T-helper 1 cell (primary cell): ENCODE measurements around the gene SRPK2.
"Not testable (repeated sequence)": the region's sequence is repeated elsewhere in the genome, so short reads cannot be mapped to it uniquely, and the experiment has no call there.

Experiments
- DNase-seq, 5 donors: peaks; one replicate each; pipeline ENCODE4 v3.0.0-alpha.2; 2012 to 2020

Gene SRPK2

DNA sequence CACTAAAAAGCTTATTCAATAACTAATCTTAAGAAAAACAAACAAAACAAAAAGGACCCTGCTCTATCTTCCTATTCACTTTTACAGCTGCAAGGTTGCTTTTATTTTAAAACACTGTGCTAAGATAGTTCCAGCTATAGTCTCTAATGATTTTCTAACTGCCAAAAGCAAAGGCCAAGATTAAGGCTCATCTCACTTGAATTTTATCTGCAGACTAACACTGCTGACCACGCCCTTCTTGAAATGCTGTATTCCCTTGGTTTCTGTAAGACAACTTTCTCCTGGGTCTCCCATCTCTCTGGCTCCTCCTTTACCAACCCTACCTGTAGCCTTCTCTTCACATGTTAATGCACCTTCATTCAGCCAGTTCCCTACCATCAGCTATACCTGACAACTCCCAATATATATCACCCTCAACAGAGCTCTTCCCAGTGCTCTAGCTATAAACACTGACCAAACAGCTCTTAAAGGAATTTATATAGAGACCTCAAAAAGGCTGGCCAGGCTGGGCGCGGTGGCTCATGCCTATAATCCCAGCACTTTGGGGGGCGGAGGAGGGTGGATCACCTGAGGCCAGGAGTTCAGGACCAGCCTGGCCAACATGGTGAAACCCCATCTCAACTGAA, 11.7 kb downstream of the SRPK2 start:
- DNase-seq = no peak

DNA sequence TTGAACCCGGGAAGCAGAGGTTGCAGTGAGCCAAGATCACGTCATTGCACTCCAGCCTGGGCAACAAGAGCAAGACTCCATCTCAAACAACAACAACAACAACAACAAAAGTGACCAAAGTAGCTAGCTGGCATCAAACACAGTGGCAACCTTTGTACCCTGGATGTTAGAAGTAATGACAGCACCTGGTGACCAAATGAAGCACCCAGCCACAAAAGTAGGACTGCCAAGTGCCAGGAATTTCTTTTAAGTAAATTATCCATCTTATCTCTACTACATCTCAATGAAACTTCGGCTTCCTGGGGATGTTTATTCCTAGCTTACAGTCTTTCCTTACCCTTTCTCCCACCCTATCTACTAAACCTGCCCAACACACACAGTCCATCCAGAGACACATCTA, 18.8 kb downstream of the SRPK2 start:
- DNase-seq = no peak

DNA sequence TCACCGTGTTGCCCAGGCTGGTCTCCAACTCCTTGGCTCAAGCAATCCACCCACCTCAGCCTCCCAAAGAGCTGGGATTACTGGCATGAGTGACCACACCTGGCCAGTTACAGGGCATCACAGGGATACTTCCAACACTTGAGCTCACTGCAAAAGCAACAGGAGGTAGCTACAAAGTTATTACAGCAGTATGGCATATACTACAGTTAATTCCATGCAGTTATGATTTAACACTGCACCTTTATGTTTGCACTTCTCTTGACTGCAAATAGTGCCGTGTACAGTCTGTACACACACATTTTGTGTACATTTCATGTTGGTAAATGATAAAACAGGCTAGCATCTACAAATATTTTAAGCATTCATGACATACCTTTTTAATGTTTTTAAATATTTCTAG, 21.3 kb downstream of the SRPK2 start:
- no peak for DNase-seq

DNA sequence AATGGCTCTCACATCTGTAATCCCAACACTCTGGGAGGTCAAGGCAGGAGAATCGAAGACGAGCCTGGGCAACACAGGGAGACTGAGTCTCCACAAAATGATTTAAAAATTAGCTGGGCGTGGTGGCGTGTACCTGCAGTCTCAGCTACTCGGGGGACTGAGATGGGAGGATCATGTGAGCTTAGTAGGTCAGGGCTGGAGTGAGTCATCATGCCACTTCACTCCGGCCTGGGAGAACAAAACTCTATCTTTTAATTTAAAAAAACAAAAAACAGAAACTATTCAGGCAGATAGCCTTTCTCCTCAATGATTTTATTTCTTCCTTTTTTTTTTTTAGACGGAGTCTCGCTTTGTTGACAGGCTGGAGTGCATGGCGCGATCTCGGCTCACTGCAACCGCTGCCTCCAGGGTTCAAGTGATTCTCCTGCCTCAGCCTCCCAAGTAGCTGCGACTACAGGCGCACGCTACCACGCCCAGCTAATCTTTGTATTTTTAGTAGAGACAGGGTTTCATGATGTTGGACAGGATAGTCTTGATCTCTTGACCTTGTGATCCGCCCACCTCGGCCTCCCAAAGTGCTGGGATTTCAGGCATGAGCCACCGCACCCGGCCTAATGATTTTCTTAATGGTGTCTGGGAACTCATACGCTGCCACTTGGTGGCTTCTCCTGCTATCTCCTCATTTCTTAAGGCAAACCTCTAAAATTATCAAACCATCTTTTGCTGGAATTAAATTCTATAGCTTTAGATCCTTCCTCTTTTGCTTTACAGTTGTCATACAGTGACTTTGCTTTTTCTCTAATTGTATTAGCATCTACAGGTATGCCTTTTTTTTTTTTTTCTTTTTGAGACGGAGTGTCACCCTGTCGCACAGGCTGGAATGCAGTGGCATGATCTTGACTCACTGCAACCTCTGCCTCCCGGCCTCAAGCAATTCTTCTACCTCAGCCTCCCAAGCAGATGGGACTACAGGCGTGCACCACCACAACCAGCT, 22.9 kb downstream of the SRPK2 start:
- no peak for DNase-seq

DNA sequence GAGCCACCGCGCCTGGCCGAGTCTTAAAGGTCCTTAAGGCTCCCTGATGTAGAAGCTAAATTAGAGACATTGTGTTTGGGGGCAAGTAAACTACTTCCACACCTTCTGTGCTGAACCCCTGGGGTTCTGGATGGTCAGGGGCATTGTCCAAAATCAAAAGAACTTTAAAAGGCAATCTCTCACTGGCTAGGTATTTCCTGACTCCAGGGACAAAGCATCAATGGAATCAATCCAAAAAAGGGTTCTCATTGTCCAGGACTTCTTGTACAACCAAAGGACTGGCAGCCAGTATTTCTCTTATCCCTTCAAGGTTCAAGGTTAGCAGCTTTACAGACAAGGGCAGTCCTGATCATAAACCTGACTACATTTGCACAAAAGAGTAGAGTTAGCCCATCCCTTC, 24.0 kb downstream of the SRPK2 start:
- DNase-seq = no peak

DNA sequence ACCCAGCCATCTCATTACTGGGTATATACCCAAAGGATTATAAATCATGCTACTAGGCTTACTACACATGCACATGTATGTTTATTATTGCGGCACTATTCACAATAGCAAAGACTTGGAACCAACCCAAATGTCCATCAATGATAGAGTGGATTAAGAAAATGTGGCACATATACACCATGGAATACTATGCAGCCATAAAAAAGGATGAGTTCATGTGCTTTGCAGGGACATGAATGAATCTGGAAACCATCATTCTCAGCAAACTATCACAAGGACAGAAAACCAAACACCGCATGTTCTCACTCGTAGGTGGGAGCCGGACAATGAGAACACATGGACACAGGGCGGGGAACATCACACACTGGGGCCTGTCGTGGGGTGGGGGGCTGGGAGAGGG, 25.1 kb downstream of the SRPK2 start:
- not testable (repeated sequence) for DNase-seq

DNA sequence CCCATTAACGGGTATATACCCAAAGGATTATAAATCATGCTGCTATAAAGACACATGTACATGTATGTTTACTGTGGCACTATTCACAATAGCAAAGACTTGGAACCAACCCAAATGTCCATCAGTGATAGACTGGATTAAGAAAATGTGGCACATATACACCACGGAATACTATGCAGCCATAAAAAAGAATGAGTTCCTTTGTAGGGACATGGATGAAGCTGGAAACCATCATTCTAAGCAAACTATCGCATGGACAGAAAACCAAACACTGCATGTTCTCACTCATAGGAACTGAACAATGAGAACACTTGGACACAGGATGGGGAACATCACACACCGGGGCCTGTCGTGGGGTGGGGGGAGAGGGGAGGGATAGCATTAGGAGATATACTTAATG, 26.0 kb downstream of the SRPK2 start:
- not testable (repeated sequence) for DNase-seq

DNA sequence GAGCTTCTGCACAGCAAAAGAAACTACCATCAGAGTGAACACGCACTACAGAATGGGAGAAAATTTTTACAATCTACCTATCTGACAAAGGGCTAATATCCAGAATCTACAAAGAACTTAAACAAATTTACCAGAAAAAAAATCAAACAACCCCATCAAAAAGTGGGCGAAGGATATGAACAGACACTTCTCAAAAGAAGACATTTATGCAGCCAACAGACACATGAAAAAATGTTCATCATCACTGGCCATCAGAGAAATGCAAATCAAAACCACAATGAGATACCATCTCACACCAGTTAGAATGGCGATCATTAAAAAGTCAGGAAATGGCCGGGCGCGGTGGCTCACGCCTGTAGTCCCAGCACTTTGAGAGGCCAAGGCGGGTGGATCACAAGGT, 26.7 kb downstream of the SRPK2 start:
- DNase-seq = not testable (repeated sequence)

GRCh38 chr7:105360149-105360548, 28.6 kb downstream of the SRPK2 start:
- not testable (repeated sequence) for DNase-seq

GRCh38 chr7:105355701-105356100, 33.0 kb downstream of the SRPK2 start:
- no peak for DNase-seq

- DNase-seq = no peak
Observed at GRCh38 chr7:105354383-105354782, 34.3 kb downstream of the SRPK2 start.

DNA sequence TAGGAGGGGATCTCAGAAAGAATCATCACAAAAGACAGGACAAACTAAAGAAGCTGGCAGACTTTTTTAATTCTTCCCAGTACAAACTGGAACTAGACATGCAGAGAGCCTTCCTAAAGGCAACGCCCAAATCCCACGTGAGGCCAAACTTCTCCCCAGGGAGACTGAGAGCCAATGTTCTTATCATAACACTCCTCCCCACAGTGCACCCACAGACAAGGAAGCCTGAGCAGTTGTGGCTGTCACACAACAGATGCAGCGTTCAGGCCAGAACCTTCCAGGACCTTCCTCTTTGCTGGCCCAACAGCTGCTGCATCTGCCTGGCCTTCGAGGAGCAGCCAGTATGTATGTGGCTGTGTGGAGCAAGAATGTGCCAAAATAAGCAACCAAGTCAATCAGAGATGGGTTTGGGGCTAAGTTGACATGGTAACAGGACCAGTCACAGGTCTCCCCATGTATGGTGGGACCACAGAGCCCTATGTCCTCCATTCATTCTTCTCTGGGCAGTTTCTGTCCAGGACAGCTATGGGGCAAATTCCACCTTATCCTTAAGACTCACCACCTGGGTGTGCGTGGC, 34.9 kb downstream of the SRPK2 start:
- no peak for DNase-seq

DNA sequence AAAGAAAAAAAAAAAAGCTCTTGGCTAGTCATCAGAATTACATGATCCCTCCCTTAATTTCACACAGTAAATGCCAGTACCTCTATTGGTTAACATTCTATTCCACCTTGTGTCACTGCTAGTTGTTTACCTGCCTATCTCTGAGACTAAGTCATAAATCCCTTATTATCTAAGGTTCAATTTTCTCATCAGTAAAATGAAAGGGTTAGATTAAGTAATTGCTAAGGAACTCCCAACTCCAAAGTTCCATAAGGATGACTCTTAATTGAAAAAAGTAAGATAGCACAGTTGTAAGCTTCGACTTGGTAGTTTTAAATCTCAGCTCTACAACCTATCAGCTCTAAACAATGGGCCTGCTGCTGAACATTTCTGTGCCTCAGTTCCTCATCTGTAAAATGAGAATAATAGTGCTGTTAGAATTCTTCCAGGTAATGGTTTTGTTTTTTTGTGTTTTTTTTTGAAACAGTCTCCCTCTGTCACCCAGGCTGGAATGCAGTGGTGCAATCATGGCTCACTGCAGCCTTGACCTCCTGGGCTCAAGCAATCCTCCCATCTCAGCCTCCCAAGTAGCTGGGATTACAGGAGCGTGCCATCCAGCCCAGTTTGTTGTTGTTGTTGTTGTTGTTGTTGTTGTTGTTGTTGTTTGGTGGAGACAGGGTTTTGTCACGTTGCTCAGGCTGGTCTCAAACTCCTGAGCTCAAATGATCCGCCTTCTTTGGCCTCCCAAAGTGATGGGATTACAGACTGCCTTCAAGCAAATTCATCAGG, 35.6 kb downstream of the SRPK2 start:
- no peak for DNase-seq

DNA sequence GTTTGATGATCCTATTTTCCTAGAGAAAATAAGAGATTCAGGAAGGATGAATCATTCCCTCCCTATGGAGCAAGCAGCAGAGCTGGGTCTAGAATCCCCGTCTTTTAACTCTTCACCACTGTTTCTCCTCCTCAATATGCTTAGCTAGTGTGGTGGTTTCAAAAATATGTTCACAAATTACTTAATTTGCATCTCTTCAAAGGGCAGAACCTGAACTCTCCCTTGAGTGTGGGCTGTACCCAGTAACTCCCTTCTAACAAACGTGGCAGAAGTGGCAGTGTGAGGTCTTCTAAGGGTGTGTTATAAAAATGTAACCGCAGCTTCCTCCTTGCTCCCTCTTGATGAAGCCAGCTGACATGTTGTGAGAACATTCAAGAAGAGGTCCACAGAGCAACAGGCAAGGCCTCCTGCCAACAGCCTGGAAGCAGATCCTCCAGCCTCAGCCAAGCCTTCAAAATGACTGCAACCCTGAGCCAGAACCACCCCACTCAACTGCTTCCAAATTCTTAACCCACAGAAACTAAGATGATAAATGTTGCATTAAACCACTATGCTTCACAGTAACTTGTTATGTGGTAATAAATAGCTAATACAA, 36.6 kb downstream of the SRPK2 start:
- DNase-seq = peak in 4 of 5 donors; percentile 32 to 90 (median 40)

DNA sequence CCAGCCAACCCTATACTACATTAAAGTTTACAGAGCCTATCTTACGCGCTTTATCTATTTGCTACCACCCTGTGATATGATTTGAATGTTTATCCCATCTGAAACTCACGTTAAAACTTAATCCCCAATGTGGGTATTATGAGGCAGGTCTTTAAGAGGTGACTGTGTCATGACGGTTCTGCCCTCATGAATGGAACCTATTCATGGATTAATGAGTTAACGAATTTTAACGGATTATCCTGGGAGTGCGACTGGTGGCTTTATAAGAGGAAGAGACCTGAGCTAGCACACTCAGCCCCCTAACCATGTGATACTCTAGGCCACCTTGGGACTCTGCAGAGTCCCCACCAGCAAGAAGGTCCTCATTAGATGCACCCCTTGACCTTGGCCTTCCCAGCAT, 37.8 kb downstream of the SRPK2 start:
- no peak for DNase-seq

DNA sequence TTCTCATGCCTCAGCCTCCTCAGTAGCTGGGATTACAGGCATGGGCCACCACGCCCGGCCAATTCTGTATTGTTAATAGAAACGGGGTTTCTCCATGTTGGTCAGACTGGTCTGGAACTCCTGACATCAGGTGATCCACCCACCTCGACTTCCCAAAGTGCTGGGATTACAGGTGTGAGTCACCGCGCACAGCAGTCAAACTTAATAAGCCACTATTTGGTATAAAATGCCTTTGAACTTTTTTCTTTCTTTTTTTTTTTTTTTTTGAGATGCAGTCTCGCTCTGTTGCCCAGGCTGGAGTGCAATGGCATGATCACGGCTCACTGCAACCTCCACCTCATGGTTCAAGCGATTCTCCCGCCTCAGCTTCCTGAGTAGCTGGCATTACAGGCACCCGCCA, 40.5 kb downstream of the SRPK2 start:
- DNase-seq = not testable (repeated sequence)

- peak in 2 of 5 donors; percentile 5 to 78 for DNase-seq
Observed at GRCh38 chr7:105346593-105347322, 42.0 kb downstream of the SRPK2 start.

DNA sequence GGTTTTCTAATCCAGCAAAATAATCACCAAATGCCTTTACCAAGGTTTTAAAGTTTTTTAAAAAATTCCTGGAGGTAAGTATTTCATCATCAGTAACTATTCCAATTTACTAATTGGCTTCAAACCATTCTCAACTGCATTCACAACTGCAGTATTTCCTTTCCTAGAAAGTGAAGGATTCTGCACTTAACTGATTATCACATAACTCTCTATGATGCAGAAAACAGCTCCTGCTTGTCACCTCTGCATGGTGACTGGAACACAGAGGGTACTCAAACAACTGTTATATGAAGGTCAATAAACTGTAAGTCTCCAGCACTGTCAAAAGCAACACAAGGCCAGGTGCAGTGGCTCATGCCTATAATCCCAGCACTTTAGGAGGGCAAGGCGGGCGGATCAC, 42.6 kb downstream of the SRPK2 start:
- DNase-seq = peak in 1 of 5 donors; percentile 17

GRCh38 chr7:105345725-105346124, 43.0 kb downstream of the SRPK2 start:
- DNase-seq = no peak

GRCh38 chr7:105345003-105345402, 43.7 kb downstream of the SRPK2 start:
- peak in 1 of 5 donors; percentile 10 for DNase-seq
